GM19463 (cell line): ENCODE data around the gene CSTB.

Source experiments
- ATAC-seq: cut with Tn5 transposase; IDR thresholded peaks from one replicate; pipeline ENCODE4 v1.9.1; 2021; ENCODE audit warnings: mild to moderate bottlenecking, moderate library complexity; ENCODE audit not compliant: unreplicated experiment

Gene CSTB

DNA sequence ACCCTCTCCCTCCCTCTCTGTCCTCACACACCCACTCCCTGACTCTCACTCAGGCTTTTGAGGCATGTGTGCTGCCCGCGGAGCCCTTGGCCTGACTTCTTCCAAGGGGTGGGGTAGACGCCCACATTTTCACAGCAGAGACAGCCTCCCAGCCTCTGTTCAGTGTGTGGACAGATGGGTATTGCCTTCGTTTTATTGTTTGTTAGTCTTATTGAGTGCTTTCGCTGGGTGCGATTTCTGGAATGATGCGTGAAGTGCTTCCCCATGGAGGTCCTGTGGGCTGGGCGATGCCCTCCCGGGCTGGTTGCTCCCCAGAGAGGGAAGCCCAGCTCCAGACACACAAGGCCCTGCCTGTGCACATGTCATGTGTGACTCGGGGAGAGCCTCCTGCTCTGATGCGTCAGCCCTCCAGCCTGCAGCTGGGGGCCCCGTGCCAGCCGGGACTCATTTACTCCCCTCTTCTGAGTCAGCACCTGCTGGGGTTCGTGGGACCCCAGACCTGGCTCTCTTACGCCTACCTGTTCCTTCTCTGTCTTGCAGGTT, 42.5 kb downstream of the CSTB start:
- no peak for ATAC-seq

DNA sequence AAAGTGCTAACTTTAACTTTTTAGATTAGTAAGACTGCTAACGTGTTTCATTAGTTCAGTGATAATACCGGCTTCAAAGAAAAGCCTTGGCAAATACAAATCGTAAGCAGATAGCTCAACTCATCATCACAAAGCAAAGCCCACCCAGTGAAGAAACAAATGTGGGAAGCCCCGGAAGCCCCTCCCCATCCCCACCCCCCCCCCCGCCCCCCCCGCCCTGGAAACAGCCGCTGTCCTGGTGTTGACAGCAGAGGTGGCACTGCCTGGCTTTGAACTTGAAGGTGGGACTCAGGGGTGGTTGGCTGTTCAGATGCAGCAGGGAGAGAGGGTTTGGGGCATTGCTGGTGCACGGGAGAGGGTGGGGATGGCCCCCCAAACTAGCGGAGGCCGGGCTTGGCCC, 43.0 kb downstream of the CSTB start:
- ATAC-seq: no peak

DNA sequence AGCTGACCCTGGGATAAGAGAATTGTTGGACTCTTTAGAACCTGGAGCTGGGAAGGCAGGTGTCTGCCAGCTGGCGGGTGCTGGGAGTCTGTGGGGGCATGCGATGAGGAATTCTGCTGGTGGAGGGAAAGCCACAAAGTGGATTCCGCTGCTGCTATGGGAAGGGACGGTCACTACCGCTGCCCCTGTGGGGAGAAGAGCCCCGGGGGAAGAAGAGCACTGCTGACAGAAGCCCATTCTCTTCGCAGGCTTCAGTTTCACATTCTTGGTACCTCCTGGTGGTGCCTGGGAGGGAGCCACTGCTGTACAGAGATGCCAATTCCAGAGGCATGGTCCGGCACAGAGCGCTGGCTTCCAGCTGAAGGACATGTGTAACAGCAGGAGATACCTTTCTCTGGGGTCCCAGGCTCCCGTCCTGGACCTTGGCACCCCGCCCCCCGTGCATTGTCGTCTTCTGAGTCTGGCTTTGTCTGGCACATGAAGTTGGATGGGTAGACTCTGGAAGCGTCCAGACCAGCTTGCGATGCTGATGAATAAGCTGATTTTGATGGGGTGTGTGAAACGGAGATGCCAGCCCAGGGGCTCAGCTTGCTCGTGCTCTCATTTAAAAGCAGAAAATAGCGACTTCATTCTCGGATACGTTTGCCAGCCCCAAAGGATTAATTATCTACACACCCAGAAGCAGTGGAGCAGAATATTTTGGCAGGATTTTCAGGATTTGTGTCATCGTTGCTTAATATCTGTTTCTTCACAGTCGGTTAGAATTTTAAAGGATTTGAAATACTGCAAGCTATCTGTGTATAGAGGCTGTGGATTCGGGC, 44.0 kb downstream of the CSTB start:
- no peak for ATAC-seq

DNA sequence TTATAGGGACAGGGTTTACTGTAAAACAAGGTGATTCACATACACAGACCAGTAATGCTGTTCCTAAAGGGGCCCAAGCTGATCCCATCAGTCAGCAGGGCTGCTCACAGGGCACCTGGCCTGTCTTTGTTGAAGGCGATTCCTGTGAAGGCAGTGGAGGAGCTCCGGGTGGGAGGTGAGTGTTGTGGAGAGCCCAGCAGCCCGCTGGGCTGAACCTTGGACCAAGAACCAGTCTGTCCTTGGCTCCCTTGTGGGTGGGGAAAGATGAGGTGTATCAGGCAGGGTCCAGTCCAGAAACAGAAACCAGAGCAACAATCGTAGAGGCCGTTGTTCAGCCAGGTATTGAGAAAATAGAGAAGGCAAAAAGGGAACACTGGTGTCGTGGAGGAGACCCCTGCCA, 44.6 kb downstream of the CSTB start:
- ATAC-seq: no peak

DNA sequence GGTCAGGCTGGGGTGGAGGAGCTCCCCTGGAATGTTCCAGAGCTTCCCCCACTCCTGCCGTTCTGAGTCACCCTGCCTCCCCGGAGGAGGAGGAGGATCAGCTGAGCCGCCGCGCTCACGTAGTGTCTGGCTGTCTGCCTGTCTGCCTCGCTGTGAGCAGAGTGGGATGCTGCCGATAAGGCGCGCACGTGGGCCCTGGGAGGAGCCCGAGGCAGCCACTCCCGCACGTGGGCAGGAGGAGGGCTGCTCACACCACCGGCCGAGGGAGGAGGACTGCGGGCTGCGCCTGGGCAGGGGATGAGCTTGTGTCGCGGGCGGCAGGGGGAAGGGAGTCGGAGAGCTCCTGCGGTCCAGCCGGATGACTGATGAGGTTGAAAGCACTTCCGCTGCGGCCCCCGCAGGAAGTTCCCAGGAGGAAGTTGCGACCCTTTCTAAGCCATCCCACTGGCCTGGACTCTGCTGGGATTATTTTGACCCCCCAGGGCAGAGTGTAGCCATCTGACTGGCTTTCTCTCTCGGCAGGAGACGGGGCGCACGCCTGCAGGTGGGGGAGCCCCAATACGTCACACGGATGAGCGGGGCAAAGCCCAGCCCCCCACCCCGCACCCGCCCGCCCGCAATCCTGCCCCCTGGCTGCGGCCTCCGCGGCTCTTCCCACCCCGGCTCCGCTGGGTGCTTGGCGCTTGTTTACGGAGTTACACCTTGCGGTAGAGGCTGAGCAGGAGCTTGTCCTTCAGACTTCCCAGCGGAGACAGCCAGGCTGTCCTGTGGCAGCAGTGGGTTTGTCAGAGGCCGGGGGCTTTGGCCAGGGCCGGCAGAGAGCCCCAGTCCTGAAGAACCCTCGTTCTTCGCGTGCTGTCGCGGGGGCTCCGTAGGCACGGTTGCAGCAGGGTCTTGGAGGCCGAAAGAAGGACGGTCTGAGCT, 47.4 kb downstream of the CSTB start:
- ATAC-seq: peak; percentile 67

DNA sequence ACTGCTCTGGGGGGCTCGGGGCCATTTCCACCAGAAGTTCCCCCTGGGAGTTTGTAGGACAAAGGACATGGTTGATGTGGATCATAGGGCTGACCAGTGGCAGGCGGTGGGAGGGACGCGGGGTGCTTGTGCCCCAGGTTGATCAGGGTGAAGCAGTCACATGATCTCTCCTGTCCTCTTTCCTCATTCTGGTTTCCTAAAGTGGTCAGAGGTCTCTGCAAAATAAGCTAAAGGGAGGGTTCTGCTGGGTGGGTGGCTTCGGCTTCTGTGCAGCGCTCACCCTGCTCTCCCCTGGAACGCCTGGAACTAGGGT, 48.0 kb downstream of the CSTB start:
- ATAC-seq: no peak

DNA sequence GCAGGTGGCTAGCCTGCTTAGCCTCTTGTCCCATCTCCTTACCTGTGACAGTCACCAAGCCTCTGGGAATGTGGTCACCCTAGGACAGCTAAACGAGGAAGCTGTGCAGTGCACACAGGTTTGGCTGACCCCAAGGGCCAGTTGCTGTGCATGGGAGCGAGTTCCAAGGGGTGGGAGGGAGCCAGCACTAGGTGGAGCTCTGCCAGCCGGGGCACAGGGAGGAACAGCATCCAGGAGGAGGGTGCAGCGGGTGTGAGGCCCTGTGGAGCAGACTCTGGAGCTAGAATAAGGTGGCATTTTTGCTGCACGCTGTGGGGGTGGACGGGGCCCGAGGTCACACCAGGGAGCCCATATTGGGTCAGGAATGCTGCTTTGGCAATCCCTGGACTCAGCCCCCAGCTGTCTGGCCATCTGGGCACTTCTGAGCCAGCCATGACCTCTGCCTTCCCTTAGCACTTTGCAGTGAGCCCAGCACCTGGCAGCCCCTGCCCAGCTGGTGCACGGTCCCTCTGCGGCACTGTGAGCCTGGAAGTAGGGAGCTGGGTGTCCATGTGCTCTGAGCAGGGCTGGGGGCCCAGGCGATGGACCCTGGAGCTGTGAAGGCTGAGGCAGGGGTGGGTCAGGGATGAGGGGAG, 48.5 kb downstream of the CSTB start:
- ATAC-seq: no peak

DNA sequence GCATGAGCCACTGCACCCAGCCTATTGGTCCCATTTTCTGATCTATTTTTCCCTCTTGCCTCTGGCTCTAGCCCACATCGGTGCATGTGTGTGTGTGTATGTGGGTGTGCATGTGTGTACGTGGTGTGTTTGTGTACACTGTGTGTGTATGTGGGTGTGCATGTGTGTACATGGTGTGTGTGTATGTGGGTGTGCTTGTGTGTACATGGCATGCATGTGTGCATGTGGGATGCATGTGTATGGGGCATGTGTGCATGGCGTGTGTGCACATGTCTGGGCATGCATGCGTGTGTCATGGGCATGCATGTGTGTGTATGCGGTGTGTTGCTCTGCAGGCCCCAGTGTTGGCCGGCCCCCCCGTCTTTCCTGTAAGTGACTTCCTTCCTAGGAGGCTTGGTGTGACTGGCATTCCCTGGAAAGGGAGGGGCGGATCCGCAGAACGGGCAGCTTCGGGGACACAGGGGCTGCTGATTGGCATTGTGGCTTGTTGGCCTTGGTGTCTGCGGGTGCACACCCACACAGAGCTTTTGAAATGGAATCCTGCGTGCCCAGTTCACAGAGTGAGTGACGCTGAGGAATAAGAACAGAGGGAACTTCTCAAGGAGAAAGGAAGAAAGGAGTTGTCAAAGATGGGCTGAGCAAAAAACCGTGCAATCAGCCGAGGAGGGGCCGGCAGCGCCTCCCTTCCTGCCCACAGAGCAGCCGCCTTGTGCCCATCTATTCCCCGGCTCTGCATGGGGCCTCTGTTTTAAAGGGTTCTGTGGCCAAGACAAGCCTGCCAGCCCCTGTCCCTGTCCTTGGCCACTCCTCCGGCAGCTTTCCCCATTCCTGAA, 49.2 kb downstream of the CSTB start:
- ATAC-seq: no peak
